ENCODE data around the gene MAP3K2. TPM values are rescaled to one million over a fixed set of nuclear protein-coding genes. Genes with fewer than 3 reads are reported as not detected.

Gene MAP3K2
- polyA plus RNA-seq, 3 donors: 24.7 to 30.9 (median 29.4) TPM

GRCh38 chr2:127422559-127423477 is 35.0 kb upstream of the MAP3K2 start:
- DNase-seq: no peak

GRCh38 chr2:127421871-127422558 is 34.2 kb upstream of the MAP3K2 start:
- DNase-seq: no peak

GRCh38 chr2:127421116-127421800 is 33.5 kb upstream of the MAP3K2 start:
- DNase-seq: no peak

- no peak for DNase-seq
Observed at GRCh38 chr2:127420039-127420864, 32.5 kb upstream of the MAP3K2 start.

- no peak for DNase-seq
Observed at GRCh38 chr2:127419448-127420038, 31.8 kb upstream of the MAP3K2 start.

GRCh38 chr2:127419112-127419430 is 31.3 kb upstream of the MAP3K2 start:
- DNase-seq: no peak

- DNase-seq: no peak
Observed at GRCh38 chr2:127418300-127419111, 30.7 kb upstream of the MAP3K2 start, which contains the start of gene PROC. PROC (plus strand) TSS chr2:127418427; CDS start chr2:127419943, 1,516 bp downstream.

- no peak for DNase-seq
Observed at GRCh38 chr2:127417406-127417805, 29.6 kb upstream of the MAP3K2 start.

GRCh38 chr2:127416506-127417001 is 28.8 kb upstream of the MAP3K2 start:
- no peak for DNase-seq

- peak; percentile 61 for DNase-seq
Observed at GRCh38 chr2:127415593-127416505, 28.1 kb upstream of the MAP3K2 start.

- DNase-seq: no peak
Observed at GRCh38 chr2:127414638-127415592, 27.1 kb upstream of the MAP3K2 start.

- DNase-seq: no peak
Observed at GRCh38 chr2:127413782-127414637, 26.2 kb upstream of the MAP3K2 start.

- no peak for DNase-seq
Observed at GRCh38 chr2:127413200-127413599, 25.4 kb upstream of the MAP3K2 start.

- no peak for DNase-seq
Observed at GRCh38 chr2:127411653-127412369, 24.0 kb upstream of the MAP3K2 start.

- no peak for DNase-seq
Observed at GRCh38 chr2:127410871-127411652, 23.3 kb upstream of the MAP3K2 start.

Data from renal pelvis (tissue), 4 donors.